Cerebellar cortex (tissue), 1 donor: ENCODE results near the gene GNA14.
"Not testable (repeated sequence)": the region's sequence is repeated elsewhere in the genome, so short reads cannot be mapped to it uniquely, and the experiment has no call there.

Source experiments
- DNase-seq: peaks from one replicate; pipeline ENCODE4 v3.0.0-alpha.2; 2015; ENCODE audit warnings: low spot score

The GNA14 gene

DNA sequence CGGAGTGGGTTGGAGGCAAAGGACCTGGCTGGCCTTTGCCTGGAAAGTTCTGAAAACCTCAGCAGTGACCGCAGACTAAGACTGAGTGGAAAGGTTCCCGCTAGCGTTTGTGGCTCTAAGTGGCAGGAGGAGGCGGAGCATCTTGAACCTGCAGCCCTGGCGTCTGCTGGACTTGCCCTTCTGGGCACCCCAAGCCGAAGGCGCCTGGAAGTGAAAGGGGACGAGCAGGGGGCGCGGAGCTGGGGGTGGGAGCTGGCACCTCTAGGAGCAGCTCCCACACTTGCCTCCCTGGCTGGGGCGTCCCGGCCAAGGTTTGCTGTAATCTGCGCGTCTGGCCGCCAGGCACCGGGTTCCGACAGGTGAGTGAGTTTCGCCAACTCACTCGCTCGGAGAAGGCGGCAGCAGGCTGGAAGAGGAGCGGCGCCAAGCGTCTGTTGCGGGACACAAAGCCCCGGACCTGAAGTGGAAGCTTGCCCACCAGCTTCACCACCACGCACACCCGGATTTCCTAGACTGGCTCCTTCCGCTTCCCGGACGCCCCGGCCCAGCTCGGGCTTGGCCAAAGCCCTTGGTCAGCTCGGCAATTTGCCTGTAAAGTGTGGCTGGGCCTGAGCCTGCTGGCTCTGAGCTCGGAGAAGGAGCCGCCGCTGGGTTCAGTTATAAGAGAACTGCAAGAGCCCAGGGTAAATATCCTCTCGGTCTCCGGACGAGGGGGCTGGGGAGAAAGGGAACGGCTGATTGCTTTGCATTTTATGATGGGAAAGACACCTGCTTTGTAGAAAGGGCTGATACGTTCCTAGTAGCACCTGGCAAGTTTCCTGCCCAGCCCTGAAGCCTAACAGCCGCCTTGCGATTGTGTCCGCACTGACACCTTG lies at the start of gene GNA14:
Gene GNA14 (minus strand): TSS at position 89 of the 875 bp plus-strand sequence. CDS start 529 bp downstream, outside the sequence.
- DNase-seq = no peak

DNA sequence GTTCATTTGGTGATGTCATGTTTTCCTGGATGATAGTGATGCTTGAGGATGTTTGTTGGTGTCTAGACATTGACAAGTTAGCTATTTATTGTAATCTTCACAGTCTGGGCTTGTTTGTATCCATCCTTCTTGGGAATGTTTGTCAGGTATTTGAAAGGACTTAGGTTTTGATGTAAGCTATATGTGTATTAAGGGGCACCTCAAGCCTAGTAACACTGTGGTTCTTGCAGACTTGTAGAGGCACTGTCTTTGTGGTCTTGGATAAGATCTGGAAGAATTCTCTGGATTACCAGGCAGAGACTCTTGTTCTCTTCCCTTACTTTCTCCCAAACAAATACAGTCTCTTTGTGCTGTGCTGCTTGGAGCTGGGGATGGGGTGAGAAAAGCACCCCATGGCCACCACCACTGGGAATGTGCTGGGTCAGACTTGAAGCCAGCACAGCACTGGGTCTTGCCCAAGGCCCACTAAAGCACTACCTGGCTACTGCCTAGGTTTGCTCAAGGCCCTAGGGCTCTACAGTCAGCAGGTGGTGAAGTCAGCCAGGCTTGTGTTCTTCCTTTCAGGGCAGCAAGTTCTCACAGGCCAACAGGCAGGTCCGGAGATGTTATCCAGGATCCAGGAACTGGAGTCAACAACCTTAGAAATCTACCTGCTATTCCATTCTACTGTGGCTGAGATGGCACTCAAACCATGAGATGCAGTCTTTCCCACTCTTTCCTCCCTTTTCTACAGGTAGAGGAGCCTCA lies 49.3 kb upstream of the GNA14 start:
- no peak for DNase-seq

DNA sequence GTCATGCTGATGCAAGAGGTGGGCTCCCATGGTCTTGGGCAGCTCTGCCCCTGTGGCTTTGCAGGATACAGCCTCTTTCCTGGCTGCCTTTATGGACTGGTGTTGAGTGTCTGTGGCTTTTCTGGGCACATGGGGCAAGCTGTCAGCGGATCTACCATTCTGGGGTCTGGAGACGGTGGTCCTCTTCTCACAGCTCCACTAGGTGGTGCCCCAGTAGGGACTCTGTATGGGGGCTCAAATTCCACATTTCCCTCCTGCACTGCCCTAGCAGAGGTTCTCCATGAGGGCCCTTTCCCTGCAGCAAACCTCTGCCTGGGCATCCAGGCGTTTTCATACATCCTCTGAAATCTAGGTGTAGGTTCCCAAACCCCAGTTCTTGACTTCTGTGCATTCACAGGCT lies 42.6 kb upstream of the GNA14 start:
- not testable (repeated sequence) for DNase-seq

DNA sequence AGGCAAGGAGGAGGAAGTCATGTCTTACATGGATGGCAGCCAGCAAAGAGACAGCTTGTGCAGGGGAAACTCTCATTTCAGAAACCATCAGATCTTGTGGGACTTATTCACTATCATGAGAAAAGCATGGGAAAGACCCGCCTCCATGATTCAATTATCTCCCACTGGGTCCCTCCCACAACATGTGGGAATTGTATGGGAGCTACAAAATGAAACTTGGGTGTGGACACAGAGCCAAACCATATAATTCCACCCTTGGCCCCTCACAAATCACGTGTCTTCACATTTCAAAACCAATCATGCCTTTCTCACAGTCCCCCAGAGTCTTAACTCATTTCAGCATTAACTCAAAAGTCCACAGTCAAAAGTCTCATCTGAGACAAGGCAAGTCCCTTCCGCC lies 42.0 kb upstream of the GNA14 start:
- DNase-seq = not testable (repeated sequence)

DNA sequence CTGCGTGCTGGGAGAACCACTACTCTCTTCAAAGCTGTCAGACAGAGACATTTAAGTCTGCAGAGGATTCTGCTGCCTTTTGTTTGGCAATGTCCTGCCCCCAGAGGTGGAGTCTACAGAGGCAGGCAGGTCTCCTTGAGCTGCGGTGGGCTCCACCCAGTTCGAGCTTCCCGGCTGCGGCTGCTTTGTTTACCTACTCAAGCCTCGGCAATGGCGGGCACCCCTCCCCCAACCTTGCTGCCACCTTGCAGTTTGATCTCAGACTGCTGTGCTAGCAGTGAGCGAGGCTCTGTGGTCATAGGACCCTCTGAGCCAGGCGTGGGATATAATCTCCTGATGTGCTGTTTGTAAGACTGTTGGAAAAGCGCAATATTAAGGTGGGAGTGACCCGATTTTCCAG lies 39.6 kb upstream of the GNA14 start:
- not testable (repeated sequence) for DNase-seq

DNA sequence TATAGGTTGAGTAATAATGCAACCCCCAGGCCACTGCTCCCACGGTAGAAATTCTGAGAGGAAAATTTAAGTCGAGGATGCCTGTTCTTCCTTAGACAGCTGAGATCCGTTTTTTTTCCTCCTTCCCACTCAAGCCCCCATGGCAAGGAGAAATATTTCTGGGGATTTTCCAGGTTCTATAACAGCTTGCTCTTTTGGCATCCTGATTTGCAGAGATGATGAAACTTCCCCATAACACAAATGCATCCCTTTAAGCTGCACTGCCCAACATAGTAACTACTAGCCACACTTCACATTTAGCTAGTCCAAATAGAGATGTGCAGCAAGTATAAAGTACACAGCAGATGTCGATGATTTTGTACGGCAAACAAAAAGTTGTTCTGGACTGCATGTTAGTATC lies 32.5 kb upstream of the GNA14 start:
- no peak for DNase-seq

DNA sequence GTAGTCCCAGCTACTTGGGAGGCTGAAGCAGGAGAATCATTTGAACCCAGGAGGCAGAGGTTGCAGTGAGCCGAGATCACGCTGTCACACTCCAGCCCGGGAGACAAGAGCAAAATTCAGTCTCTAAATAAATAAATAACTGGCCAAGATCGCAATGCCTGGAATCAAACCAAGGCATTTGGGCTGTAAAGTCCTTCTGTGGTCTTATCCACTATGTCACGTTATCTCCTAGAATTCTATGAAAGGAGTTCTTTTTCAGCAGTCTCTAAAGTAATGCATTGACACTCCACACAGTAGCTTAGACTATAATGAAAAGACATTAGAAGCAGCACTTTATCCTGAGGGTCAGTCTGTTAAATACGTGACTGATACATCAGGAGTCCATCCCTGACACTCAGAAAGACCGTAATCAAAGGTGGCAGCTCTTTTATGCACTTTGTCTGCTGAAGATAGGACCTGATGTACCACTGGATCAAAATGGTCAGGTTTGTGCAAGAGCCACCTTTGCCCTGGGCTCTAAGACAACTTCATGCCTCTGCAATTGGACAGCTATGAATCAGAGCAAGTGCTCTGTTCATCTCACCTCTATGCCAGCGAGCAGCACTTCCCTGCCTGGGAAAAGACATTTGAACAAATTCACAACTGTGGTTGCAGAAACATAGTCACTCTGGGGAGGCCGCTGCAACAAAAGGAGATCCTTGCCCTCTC lies 31.7 kb upstream of the GNA14 start:
- DNase-seq = no peak

DNA sequence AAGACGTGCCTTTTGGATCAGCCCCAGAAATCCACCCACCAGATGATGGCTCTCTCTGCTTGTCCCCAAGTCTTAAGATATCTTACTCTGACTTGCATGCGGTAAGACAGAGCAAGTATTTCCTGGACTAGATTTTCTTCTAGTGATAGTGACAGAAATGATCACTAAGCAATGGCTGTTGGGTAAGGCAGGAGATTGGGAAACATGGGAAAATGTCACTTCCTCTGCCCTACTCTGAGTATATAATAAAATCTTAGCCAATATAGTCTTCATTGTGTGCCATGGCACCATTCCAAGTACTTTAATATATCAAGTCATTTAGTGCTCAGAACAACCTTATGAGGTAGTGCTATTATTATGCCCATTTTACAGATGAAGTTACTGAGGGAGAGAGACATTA lies 31.0 kb upstream of the GNA14 start:
- DNase-seq = no peak

DNA sequence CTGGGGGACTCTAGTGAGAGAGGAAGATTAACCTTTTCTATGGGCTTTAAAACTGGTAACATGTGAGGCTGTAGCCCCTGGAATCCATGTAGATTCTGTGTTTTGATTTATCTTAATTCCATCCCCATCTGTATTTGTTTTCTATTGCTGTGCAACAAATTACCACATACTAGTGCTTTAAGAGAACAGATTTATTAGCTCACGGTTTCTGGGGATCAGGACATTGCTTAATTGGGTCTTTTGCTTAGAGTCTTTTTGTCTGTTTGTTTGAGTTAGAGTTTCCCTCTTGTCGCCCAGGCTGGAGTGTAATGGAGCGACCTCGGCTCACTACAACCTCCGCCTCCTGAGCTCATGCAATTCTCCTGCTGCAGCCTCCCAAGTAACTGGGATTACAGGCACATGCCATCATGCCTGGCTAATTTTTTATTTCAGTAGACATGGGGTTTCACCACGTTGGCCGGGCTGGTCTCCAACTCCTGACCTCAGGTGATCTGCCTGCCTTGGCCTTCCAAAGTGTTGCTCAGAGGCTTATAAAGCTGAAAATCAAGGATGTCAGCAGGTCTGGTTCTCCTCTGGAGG lies 29.9 kb upstream of the GNA14 start:
- DNase-seq = no peak

DNA sequence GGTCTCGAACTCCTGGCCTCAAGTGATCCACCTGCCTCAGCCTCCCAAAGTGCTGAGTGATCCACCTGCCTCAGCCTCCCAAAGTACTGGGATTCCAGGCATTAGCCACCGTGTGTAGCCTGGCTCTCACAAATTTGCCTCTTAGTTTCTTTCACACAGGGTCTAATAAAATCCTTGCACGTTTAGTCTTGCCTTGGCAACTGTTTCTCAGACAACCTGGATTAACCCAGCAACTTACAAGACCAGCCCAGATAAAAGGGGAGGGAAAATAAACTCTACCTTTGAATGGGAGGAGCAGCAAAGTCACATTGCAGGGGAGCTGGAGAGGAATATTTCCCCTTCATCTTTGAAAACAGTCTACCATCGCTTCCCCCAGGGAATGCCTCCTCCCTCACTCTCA lies 29.3 kb upstream of the GNA14 start:
- DNase-seq = no peak

DNA sequence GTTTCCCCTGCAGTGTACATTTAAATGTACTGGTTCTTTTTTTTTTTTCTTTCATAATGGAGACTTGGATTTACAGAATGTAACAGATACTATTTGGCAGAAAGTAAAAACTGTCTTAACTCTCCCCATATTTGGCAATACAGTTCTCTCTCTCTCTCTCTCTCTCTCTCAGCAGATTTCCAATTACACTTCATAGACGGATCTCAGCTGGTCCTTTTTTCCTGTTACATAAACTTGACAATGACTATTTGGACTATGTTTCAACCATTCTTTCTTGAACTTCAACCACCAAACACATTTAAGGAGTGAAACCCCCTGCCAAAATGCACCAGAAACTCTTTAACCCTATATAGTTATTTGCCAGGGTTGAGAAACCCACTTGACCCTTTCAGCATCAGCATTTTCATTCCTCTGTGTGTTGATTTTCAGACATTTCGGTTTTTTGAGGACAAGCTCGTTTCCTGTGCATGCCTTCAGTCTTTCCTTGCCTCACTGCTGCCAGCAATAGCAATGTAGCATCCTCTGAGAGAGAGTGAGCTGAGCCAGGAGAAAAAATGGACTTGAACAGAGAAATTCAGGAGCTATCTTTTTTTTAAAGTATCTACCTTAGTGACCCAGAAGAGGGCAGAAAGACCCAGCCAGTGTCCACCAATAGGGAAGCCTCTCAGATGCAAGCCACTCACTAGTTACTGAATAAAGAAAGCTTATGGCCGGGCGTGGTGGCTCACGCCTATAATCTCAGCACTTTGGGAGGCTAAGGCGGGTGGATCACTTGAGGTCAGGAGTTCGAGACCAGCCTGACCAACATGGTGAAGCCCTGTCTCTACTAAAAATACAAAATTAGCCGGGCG lies 26.0 kb upstream of the GNA14 start:
- no peak for DNase-seq

DNA sequence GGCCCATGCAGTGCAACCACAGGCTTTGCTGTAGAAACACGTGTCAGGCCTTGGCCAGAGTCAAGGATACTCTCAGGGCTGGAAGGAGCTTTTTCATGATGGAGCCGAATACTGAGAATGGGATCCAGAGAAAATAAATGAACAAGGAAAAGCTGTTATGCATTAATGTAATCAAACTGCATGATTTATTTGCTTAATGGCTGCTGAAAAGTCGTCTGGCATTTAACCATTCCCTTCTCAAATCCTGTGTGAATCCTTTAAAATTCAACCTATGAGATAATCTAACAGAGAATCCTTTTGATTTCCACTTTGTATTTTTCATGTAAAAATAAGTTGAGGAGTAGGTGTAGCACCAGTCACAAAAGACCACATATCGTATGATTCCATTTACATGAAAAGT lies 24.1 kb upstream of the GNA14 start:
- no peak for DNase-seq

DNA sequence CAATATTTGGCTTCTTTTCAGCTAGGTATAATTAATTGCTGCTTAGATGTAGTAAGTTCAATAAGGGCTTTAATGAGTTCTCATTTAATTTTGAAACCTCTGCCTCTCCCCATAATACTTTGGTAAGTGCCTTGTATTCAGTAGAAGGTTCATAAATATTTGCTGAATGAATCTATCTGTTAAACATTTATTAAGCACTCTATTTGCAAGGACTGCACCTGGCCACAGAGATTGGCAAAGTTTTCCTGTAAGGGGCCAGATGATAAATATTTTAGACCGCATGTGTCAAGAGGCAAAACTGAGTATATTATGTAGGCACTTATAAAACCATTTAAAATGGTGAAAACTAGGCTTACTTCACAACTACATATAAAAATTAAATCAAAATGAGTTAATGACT lies 19.0 kb upstream of the GNA14 start:
- no peak for DNase-seq

DNA sequence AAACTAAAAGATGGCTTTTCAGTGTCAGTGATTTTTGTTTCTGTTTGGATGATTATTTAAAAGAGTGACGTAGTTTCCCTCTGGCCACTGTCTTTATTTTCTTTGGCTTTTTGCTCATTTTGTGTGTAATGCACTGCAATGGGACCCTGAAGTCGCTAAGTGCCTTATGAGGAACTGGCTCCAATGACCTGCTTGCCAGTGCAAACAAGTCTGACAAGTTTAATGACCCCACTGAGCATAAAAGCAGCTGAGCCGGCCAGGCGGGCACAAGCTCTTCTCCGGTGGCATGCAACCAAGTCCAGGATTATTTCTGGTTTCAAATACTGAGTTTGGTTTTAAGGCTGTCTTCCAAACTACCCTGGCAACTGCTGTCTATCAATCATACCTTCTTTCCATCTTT lies 15.6 kb upstream of the GNA14 start:
- no peak for DNase-seq

DNA sequence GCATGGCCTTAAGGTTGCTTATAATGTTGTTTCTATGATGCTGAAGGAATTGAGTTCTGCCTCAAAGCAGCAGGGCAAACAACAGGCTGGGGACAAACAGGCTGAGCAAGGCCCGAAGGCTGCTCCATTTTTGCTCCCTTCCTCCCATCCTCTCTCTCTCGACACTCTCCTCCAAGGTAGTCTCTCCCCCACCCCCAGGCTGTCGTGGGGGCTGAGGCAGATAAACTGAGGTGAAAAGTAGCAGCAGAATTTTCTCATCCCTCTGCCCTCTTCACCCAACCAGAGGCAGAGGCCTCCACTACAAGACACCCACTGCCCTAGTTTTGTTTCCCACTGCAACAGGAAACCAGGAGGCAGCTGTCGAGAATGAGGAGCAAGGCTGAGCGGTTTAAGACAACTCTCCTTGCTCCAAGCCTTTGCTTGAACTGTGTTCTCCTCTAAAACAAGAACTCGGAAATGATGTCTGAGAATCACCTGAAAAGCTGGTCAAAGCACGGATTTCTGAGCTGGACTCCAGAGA lies 13.5 kb upstream of the GNA14 start:
- no peak for DNase-seq

DNA sequence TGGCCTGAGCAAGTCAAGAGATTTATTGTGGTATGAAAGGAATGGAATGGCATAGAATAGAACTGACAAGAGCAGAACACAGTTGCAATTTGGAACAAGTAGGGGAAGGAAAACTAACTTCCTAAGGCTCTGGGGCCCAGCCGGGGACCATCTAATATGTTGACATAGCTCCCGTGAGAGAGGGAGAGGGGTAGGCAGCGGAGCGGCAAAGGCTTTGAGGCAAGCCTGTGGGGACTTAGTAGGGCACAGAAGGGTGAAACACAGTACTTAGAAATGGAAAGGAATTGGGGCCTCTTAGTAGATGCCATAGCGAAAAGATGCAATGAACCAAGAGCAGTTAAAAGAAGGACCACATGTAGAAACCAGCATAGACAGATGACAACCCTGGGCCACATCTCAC lies 11.8 kb upstream of the GNA14 start:
- DNase-seq = no peak

DNA sequence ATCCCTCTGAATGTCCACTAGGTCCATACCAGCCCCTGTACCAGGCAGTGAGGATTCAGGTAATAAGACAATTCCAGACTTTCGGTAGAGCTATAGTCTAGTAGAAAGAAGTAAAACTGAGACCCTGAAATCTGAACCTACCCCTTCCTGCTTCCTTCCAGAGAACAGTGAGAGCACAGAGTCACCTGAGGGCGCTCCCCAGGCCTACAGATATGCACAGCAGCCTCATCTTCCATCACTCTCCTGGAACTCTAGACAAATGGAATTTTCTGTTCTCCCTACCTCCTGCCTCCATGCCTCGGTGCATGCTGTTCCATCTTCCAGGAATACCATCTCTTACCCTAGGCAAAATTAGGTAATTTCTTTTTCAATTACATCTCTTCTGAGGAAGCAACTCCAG lies 3.1 kb upstream of the GNA14 start:
- no peak for DNase-seq

DNA sequence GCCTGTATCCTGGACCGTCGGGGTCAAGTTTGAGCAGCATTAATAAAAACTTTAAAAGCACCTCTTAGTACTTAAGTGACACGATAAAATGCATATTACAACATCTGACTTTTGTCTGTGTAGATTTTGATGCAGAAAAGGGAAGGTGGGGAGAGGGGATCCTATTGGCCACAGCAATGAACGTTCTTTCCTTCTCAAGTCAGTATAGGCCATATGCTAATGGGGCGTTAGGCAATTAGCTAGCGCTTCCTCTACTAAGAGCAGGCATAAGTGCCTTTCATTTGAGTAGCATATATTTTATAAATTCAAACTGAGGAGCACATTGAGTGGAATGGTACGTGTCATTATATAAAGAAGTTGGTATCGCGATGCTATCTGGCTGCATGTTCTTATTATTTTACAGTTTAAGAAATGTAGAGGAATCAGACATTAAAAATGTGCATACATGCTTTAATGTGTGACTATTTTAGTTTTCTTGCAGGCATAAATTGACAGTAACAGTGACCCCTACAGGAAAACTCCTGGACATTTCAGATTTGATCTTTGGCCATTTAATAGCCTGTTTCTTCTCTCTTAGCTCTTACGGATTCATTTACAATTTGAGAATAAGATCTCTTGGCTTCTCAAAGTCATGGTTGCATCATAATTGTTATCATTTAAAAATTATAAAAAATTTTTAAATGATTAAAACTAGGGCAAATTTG lies 1.1 kb upstream of the GNA14 start:
- no peak for DNase-seq

DNA sequence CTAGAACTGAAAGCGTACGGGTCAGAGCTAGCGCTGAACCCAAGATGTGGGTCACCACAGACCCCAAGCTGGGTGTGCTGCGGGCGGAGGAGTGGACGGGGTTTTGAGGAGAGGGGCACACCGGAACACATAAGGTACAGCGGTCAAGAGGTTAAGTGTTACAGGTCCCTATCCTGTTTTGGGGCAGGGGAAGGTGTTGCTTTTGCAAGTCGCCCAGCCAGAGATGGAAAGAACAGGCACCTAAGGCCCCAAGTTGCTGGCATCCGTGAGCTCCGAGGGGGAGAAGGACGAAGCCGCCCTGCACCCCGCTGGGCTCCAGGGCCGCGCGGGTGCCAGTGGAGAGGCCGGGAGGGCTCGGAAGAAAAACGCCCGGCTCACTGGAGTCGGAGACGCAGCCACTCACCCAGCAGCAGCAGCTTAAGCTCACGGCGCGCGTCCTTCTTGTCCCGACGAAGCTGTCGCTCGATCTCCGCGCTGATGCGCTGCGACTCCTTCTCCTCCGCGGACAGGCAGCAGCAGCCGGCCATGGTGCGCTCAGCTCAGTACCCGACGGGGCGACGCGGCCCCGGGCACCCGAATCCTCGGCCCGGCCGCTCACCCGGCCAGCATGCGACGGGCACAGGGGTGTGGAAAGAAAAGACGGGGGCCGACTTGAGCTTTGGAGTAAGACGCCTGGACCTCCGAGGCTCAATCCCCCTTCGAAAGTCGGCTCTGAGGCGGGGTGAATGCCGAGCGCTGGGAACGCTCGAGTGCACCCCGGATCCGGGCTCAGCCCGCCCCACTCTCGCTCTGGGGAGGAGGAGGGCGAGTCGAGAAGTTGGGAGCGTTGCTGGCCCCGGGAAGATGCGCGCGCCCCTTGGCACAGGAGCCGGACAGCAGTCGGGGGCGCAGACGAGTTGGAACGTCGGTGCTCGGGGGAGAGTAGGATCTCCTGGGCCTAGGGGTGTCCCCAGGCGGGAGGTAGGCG lies 572 bp downstream of the GNA14 start:
- DNase-seq = no peak
